Stomach smooth muscle (tissue), 2 donors: Measurements from ENCODE around the gene TYW1.
"Not testable (repeated sequence)": the region's sequence is repeated elsewhere in the genome, so short reads cannot be mapped to it uniquely, and the experiment has no call there.

Source experiments
- H3K27ac ChIP-seq: one replicate; pipeline ENCODE4 v1.7.0; 2013; ENCODE audit warnings: mild to moderate bottlenecking, low read length, inconsistent platforms
- H3K27me3 ChIP-seq, 2 donors: one replicate each; pipeline ENCODE4 v1.7.0; 2013; ENCODE audit warnings: low read length in 2 of 2; ENCODE audit not compliant: insufficient read depth in 2 of 2, control insufficient read depth in 1 of 2
- H3K36me3 ChIP-seq, 2 donors: one replicate each; pipeline ENCODE4 v1.7.0; 2013; ENCODE audit warnings: low read length in 2 of 2; ENCODE audit not compliant: control insufficient read depth in 2 of 2, insufficient read depth in 2 of 2
- H3K4me1 ChIP-seq: one replicate; pipeline ENCODE4 v1.7.0; 2013; ENCODE audit warnings: low read length; ENCODE audit not compliant: control insufficient read depth, insufficient read depth
- H3K4me3 ChIP-seq, 2 donors: one replicate each; pipeline ENCODE4 v1.7.0; 2013; ENCODE audit warnings: low read length in 2 of 2
- H3K9ac ChIP-seq, 2 donors: one replicate each; pipeline ENCODE4 v1.7.0; 2013; ENCODE audit warnings: low read length in 2 of 2, mild to moderate bottlenecking in 1 of 2
- H3K9me3 ChIP-seq, 2 donors: one replicate each; pipeline ENCODE4 v1.7.0; 2013; ENCODE audit warnings: low read length in 2 of 2; ENCODE audit not compliant: control insufficient read depth in 2 of 2
- donor health status: healthy.
- donor health status: Pancreatic carcinoma.

The TYW1 gene

DNA sequence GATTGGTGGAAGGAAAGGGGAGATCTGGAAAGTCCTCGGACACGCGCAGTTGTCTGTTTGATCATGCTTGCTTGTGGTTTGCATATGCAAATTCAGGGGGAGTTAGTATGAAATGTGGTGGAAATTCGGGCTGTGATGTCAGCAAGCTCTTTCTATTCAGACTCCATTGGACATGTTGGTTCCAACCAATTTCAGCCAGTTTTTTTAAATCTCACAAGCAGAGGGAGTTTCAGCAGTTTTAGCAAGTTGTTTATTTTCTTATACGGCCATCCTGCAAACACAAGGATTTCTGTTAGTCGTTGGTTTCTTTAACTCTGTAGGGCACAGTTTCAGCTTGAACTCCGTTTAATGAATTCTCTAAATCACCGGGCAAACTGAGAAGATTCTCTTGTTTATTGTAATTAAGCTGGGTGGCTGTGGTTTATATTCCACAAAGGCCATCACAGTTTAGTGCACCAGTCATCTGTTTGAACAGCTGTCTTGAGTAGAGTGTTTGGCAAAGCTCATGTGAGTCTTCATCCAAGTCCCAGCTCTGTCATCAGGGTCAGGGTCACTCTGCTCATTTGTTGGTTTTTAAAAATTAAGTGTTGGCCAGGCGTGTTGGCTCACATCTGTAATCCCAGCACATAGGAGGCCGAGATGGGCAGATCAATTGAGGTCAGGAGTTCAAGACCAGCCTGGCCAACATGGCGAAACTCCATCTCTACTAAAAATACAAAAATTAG lies 196.4 kb downstream of the TYW1 start:
- H3K4me3 ChIP-seq, H3K9ac ChIP-seq, H3K9me3 ChIP-seq, H3K4me1 ChIP-seq, H3K27ac ChIP-seq, H3K36me3 ChIP-seq, H3K27me3 ChIP-seq: not testable (repeated sequence)

DNA sequence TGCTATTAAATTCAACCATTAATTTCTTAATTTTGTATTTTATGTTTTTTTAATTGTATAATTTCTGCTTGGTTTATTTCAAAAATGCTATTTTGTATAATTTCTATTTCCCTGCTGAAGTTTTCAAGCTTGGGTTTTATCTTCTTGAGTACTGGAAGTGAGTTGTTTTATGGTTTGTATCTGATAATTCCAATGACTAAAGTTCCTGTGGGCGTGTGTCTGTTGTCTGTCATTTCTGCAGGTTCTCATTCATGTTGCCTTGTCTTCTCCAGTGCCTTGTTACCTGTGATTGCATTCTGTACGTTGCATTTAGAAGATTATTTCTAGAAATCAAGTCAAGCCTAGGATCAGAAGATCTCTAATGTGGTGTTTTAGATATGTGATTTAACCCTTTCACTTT lies 199.5 kb downstream of the TYW1 start:
- not testable (repeated sequence) for H3K4me3 ChIP-seq, H3K4me1 ChIP-seq, H3K27ac ChIP-seq, H3K9ac ChIP-seq, H3K27me3 ChIP-seq, H3K36me3 ChIP-seq, H3K9me3 ChIP-seq

DNA sequence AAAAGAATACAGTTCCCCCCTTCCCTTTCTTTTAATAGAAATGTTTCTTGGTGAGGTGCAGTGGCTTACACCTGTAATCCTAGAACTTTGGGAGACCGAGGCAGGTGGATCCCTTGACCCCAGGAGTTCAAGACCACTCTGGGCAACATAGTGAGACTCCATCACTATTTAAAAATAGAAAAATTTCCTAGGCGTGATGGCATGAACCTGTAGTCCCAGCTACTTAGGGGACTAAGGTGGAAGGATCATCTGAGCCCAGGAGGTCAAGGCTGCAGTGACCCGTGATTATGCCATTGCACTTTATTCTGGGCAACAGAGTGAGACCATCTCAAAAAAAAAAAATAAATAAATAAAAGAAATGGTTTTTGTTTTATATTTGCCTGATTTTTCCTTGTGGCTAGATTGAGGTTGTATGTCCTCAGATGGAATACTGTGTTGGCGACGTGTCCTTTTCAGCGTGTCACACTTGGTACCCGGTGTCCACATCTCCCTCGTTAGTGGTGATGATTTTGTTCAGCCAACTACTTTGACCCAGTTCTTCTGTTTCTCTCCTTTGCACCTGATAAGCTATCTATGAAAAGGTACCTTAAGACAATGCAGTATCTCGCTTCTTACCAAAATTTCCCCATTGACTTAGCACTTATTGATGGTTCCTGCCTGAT lies 202.4 kb downstream of the TYW1 start:
- H3K9me3 ChIP-seq, H3K9ac ChIP-seq, H3K27ac ChIP-seq, H3K4me3 ChIP-seq, H3K4me1 ChIP-seq, H3K36me3 ChIP-seq, H3K27me3 ChIP-seq: not testable (repeated sequence)

DNA sequence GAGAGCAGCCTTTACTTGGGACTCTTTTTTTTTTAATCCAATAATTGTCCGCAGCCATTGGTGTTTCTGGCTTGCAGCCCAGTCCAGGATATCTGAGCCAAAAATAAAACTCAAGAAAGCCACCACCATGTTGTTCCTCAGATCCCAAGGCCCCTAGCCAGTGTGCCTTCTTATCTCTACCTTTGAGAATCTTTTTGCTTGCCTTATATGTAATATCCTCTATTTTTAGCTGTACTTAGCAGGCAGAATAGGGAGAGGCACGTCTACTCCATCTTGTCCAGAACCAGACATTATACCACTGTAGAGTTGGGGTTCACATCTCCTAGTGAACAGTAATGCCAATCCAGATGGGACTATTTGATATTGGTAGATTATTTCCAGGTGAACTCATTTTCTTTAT lies 209.1 kb downstream of the TYW1 start:
- H3K27ac ChIP-seq, H3K4me3 ChIP-seq, H3K4me1 ChIP-seq, H3K9me3 ChIP-seq, H3K27me3 ChIP-seq, H3K36me3 ChIP-seq, H3K9ac ChIP-seq: not testable (repeated sequence)

DNA sequence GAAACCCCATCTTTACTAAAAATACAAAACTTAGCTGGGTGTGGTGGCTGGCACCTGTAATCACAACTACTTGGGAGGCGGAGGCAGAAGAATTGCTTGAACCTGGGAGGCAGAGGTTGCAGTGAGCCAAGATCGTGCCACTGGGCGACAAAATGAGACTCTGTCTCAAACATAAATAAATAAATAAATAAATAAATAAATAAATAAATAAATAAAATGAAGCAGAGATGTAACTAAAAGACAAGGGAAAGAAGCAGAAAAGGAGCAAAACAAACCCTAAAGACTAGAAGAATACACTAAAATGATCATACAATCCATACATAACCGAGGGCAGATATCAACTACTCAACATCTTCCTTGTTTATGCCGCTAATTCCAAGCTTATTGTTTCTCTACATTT lies 209.8 kb downstream of the TYW1 start:
- no peak overlapping the region for H3K27ac ChIP-seq
- H3K36me3 ChIP-seq: peaks cover 0 to 5% of the 10 kb centered on the region in 2 donors
- no peak overlapping the region for H3K4me3 ChIP-seq

DNA sequence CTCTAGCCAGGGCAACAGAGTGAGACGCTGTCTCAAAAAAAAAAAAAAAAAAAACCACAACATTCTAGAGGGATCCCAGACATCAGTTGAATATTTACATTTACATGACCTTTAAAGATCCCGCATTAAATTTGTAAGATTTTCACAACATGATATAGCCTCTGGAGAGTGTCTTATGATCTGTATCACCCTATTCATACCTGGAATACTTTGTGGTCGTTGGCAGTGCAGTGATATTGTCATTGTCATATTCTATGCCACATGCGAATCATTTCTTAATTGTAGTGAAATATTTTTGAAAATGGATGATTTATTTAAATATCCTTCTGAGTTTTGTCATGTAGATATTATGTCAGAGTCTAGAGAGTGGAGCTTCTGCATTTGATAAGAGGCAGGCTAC lies 212.0 kb downstream of the TYW1 start:
- H3K9ac ChIP-seq, H3K4me1 ChIP-seq, H3K27ac ChIP-seq, H3K36me3 ChIP-seq, H3K4me3 ChIP-seq, H3K9me3 ChIP-seq, H3K27me3 ChIP-seq: not testable (repeated sequence)

More for the DNA sequence above, 209.8 kb downstream of the TYW1 start:
- H3K27me3 ChIP-seq: no peaks in the 10 kb centered on the region
- H3K4me1 ChIP-seq: no peaks in the 10 kb centered on the region
- no peak overlapping the region for H3K9ac ChIP-seq
- H3K9me3 ChIP-seq: no peaks in the 10 kb centered on the region

DNA sequence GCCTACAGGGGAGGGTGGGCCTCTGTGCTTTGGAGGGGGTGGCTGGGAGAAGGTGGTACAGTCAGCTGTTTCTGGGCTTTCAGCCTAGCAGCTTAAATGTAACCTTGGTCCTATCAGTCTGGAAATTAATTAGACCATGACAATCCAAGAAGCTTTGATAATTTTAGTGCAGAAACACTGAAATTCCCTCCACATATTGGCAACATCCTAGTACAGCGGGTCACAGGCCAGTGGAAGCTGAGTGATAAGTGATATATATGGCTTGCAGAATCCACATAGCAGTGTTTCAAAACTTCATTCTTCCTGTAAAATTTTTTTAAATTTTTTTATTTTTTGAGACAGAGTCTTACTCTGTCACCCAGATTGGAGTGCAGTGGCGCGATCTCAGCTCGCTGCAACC lies 212.6 kb downstream of the TYW1 start:
- Histone ChIP-seq H3K27ac (no peak overlapping the region), H3K36me3 (peaks cover 0 to 5% of the 10 kb centered on the region in 2 donors), H3K9me3 (no peaks in the 10 kb centered on the region), H3K27me3 (no peaks in the 10 kb centered on the region), H3K9ac (no peak overlapping the region), H3K4me1 (no peaks in the 10 kb centered on the region), H3K4me3 (no peak overlapping the region)

DNA sequence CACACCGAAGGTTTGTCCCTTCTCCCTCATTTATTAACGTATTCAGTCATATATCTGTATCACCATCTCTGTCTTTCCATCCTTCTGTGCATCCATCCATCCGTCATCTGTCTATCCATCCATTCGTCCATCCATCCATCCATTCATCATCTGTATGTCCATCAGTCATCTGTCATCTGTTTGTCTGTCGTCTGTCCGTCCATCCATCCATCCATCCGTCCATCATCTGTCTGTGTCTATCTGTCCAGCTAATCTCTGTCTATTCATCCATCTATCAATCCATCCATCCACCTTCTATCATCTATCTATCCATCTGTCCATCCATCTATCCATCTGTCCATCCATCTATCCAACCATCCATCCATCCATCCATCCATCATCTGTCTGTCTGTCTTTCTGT lies 213.9 kb downstream of the TYW1 start:
- Histone ChIP-seq H3K9me3 (no peaks in the 10 kb centered on the region), H3K36me3 (peaks cover 0 to 5% of the 10 kb centered on the region in 2 donors), H3K27ac (no peak overlapping the region), H3K4me1 (no peaks in the 10 kb centered on the region), H3K9ac (no peak overlapping the region), H3K4me3 (no peak overlapping the region), H3K27me3 (no peaks in the 10 kb centered on the region)

DNA sequence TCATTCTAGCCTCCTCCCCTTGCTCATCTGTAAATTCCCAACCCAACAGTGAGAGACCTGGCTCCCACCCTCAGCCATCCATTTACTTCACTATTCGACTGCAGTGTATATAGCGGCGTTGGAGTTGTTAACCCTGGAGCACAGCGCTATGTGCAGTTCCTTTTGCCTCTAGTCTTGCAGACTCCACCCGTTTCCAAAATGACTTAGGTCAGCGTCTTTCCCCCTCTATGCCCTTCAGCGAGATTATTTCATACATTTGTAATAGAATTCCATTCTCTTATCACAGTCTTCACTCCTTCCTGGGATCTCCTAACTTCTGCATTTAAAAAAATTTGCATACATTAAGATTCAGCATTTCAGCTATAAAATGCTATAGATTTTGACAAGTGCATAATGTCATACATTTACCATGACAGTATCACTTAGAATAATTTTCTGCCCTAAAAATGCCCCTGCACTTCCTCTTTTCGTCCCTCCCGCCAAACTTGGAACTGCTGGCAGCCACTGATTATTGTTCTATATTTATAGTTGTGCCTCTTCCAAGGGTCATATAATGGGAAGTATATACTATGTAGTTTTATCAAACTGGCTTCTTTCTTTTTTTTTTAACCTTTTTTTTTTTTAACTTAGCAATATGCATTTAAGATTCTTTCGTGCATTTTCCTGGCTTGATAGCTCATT lies 215.2 kb downstream of the TYW1 start:
- H3K9me3 ChIP-seq, H3K4me3 ChIP-seq, H3K4me1 ChIP-seq, H3K9ac ChIP-seq, H3K36me3 ChIP-seq, H3K27me3 ChIP-seq, H3K27ac ChIP-seq: not testable (repeated sequence)

DNA sequence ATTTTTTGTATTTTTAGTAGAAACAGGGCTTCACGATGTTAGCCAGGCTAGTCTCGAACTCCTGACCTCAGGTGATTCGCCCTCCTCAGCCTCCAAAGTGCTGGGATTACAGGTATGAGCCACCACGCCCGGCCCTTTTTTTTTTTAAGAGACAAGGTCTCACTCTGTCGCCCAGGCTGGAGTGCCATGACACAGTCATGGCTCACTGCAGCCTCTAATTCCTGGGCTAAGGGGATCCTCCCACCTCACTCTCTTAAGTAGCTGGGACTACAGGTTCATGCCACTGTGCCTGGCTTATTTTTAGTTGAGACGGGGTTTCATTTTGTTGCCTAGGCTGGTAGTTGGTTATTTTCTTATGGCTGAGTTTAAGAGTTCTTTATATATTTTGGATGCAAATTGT lies 216.4 kb downstream of the TYW1 start:
- H3K27ac ChIP-seq, H3K27me3 ChIP-seq, H3K36me3 ChIP-seq, H3K4me1 ChIP-seq, H3K9me3 ChIP-seq, H3K9ac ChIP-seq, H3K4me3 ChIP-seq: not testable (repeated sequence)

DNA sequence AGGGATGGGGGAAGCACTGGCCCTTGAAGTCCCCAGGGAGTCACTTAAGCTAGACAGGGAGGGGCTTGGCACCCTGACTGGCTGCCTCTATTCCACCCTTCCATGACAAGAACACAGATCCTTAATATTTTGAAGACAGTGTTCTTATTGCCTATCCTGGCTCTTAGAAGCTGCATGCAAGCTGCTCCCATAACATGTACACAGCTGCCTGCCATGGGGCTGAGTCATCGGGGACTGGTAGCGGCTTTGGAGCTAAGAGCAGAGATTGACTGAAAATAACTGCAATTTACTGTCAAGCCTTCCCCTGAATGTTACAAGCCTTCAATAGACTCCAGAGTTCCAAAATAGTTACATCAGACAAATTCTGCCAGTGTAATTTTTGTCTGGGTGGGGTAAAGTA lies 226.9 kb downstream of the TYW1 start:
- not testable (repeated sequence) for H3K27ac ChIP-seq, H3K9me3 ChIP-seq, H3K36me3 ChIP-seq, H3K27me3 ChIP-seq, H3K9ac ChIP-seq, H3K4me1 ChIP-seq, H3K4me3 ChIP-seq
